OCI-M2 (cell line): ENCODE data around the gene LRP1.

ENCODE experiments used
- DNase-seq: peaks from one replicate; lab custom pipeline; 2025; ENCODE audit not compliant: unreplicated experiment; lab: John Stamatoyannopoulos, UW

The LRP1 gene

DNA sequence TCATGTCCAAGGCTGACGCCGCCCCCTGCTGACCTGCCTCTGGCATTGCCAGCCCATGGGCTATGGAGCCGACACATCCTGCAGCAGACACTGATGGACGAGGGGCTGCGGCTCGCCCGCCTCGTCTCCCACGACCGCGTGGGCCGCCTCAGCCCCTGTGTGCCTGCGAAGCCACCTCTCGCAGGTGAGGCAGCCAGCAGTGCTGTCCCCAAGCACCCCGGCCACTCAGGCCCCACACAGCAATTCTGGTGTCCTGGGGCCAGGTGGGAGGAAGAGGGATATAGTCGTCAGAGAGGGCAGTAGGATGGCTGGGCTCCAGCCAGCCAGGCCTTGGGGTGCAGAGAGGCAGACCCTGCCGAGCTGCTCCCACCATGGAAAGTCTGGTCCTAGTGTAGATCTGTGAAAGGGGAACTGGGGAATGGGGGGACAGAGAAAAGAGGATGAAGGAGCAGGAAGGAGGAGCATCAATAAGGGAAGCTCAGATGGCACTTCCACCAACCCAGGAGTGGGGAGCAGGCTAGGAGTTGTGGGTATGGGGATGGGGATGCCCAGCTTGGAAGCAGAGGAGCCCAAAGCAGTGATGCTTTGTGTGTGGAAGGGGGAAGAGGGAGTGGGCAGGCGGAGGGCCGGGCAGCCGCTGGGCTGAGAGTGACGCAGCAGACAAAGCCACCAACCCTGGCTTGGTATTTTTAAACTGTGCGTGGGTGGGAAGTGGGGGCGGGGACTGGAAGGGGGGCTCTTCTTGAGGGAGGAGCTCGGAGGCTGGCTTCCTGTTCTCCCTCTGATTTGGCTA lies 34.7 kb upstream of the LRP1 start:
- no peak for DNase-seq

GRCh38 chr12:57094208-57095160 lies 33.8 kb upstream of the LRP1 start:
- no peak for DNase-seq

DNA sequence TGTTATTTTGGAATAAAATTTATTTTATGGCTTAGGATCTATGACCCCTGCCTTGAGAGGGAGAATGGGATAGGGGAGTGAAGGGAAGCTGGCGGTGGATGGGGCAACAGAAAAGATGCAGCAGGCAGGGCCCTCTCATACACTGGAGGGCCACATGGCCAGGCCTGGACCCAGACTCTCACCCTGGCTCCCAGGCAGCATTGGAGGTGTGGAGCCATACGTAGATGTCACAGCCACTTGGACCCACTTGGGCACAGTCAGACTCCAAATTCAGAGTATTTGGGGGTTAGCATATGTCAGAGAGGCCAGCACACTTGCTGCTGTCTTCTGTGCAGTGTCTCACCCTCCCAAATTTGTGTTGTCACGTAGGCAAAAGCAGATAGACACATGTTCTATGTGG lies 32.8 kb upstream of the LRP1 start:
- DNase-seq, result no peak

- no peak for DNase-seq
Measured at GRCh38 chr12:57096099-57096572, 32.1 kb upstream of the LRP1 start.

- no peak for DNase-seq
Measured at GRCh38 chr12:57096748-57097553, 31.3 kb upstream of the LRP1 start.

DNA sequence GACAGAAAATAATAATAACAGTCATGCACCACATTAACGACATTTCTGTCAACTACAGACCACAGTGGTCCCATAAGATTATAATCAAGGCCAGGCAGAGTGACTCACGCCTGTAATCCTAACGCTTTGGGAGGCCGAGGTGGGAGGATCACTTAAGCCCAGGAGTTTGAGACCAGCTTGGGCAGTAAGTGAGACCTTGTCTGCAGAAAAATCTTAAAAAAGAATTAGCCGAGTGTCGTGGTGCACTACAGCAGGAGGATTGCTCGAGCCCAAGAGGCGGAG lies 30.8 kb upstream of the LRP1 start:
- DNase-seq, result no peak

DNA sequence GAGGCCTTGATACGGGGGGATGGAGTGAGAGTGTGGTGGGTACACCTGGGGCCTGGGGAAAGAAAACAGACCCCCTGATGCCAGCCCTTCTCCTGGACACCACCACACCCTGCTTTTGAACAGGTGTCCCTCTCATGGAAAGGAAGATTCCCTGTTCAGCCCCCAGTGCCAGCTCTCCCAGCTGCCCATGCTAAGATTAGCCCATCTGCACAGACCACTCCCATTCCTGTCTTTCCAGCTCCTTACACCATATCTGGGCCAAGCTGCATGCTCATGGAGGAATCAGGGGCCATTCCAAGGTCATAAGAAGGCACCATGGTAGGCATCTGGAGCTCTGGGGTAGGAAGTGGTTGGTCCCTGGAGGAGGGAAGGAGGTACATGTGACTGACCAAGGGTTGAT lies 29.7 kb upstream of the LRP1 start:
- DNase-seq, result no peak

DNA sequence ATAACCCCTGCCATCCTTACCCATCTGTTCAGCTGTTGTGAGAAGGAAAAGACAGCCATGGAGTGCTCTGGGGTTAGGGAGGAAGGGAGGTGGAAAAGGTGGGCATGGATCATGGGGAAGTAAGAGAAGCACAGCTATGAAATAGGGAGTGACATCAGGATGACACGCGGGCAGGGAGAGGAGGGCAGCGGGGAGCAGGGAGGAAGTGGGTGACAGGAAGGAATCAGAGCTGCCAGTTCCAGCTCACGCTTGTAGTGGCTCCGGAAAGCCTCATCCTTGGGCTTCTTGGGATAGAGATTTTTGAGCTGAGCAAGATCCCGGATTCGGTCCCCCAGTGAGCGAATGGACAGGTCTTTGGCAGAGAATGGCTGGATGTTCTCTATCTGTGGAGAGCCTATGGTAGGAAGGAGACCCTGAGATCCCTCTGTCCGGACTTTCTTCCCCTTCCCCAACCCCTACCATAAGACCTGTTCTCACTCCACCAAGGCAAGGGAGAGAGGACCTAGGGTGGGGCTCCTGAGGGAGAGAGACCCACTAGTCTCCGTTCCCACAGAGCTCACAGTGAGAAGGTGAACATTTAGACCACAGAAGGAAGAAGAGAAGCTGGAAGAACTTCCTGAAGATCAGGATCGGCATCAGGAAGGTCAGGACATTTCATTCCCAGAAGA lies 29.1 kb upstream of the LRP1 start:
- no peak for DNase-seq

- no peak for DNase-seq
Measured at GRCh38 chr12:57099766-57100165, 28.5 kb upstream of the LRP1 start.

GRCh38 chr12:57101892-57102695 lies 26.2 kb upstream of the LRP1 start:
- no peak for DNase-seq

DNA sequence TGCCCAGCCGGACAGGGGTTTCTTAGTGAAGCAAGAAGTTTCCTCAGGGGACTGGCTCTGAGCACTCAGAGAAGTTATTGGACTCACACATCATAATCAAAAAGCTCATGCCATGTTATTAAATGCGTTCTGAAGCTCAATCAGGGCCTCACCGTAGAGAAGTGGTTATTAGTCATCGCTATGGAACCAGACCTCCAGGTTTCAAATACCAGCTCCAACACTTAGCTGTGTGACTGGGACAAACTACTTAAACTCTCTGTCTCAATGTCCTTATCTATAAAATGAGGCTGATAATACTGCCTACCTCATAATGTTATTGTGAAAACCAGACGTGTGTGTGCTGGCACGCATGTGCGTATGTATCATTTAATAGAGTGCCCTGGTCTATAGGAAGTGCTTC lies 24.4 kb upstream of the LRP1 start:
- DNase-seq, result no peak

GRCh38 chr12:57104292-57104910 lies 23.9 kb upstream of the LRP1 start:
- DNase-seq, result no peak

DNA sequence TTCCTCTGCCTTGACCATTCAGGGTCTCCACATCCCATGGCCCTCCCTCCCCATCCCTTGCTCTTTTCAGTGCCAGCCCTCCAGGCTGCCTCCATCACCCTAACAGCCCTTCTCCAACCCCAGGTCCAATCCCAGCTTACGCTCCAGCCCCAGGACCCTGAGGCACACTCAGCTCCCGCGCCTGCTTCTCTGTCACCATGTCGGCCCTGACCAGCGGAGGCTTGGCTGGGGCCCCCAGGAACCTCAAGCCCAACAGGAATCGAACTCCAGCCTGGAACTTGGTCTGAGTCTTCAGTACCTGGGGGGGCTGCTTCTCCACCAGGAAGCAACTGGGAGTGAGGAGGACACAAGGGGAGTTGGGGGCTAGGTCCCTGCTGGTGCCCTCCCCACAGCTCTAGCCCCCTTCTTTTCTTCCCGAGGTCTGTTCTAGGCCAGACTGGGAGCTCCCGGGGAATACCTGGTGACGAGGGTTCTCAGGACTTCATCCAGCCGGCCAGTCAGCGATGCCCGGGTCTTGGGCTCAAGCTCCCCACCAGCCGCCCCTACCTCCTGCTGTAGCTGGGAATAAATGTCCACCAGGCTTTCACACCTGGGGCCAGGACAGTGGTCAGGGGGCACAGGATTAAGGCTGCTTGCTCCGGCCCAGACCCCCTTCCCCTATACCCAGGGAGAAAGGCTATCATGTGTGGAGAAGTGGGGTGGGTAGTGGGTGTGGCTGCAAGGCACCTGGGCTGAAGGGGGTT lies 23.1 kb upstream of the LRP1 start:
- DNase-seq, result no peak

- DNase-seq, result no peak
Measured at GRCh38 chr12:57106021-57106708, 22.1 kb upstream of the LRP1 start.

GRCh38 chr12:57107456-57108155 lies 20.7 kb upstream of the LRP1 start:
- no peak for DNase-seq

DNA sequence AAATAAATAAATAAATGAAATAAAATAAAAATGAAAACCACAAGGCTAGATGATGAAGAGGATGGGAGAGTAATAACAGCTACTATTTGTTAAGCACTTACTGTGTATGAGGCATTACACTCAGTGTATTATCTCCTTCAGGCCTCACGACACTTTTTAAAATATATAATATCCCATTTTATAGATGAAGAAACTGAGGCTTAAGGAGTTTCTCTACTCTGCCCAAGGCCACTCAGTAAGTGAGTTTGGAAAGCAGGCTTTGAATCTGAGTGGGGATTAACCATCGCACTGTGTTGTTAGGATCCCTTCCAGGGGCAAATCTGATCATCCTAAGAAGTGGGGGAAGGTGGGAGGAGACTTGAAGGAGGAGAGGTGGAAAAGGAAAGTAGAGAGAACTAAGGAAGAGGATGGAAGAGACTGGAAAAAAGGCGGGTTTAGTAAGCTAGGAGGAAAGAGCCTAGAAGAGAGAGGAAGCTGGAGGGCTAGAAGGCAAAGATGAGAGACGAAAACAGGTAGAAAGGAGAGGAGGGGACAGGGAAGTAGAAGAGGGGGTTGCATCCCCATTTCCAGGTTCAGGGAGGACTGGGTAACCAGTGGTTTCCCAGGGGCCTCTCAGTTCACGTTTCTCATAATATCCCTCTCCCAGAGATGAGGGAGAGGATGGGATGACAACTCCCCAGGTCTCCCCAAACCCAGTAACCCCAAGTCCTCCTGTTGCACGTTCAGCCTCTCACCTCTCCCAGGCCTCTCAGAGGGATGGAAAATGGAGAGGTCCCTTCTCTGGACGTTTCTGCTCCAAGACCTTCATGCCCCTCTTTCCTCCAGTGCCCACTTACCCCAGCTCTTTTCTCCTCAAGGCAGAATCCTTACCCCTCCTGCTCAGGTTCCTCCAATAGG lies 18.8 kb upstream of the LRP1 start:
- no peak for DNase-seq
